Measurements from ENCODE around the gene PARD3B. TPM values are rescaled to one million over a fixed set of nuclear protein-coding genes. Genes with fewer than 3 reads are reported as not detected.

PARD3B gene
- total RNA-seq, 1 experiment from 2014 or later, result 3.9 TPM

GRCh38 chr2:205543937-205544702 is 998.8 kb downstream of the PARD3B start:
- Histone ChIP-seq H3K79me2 (ENCODE audit: low read length) (no peaks in the 10 kb centered on the region), H2AFZ (ENCODE audit: low read length) (no peak overlapping the region), H3K4me2 (ENCODE audit: low read length) (no peak overlapping the region), H3K27me3 (ENCODE audit: low read length) (no peaks in the 10 kb centered on the region), H3K9me2 (replicated peaks; ENCODE audit: low read length) (no peaks in the 10 kb centered on the region), H3K4me3 (ENCODE audit: low read length) (no peak overlapping the region), H3K36me3 (ENCODE audit: low read depth, low read length) (no peaks in the 10 kb centered on the region), H3K9me3 (ENCODE audit: low read length) (no peaks in the 10 kb centered on the region), H3K9ac (ENCODE audit: low read length) (no peak overlapping the region), H4K20me1 (ENCODE audit: low read length) (no peaks in the 10 kb centered on the region), H3K27ac (ENCODE audit: low read length) (no peak overlapping the region), H3F3A (ENCODE audit: low read length, unreplicated experiment) (no peaks in the 10 kb centered on the region), H3K4me1 (ENCODE audit: insufficient read depth, low read length) (no peaks in the 10 kb centered on the region)
- ATAC-seq (no peak), DNase-seq (no peak)
- intact Hi-C loops (cut with micrococcal nuclease), result no loop called here
- CTCF ChIA-PET, result no interaction called here
- no TSS peak for BruUV-seq (replicated peaks)
- no peak for TF ChIP-seq EZH2 (IDR thresholded peaks at IDR 0.05; ENCODE audit: low read length, unreplicated experiment)
- no peak for TF ChIP-seq EZH2phosphoT487 (IDR thresholded peaks at IDR 0.05; ENCODE audit: borderline replicate concordance, low read length)
- no peak for TF ChIP-seq CTCF (conservative IDR thresholded peaks at IDR 0.05; ENCODE audit: low read depth, low read length)
- POLR2A ChIA-PET (ENCODE audit: unreplicated experiment), result no interaction called here

- no peak overlapping the region for H3K4me2 ChIP-seq (ENCODE audit: low read length)
- BruUV-seq (replicated peaks), result no TSS peak
- ChIA-PET POLR2A (ENCODE audit: unreplicated experiment) (no interaction called here), CTCF (no interaction called here)
- H3K9ac ChIP-seq (ENCODE audit: low read length), result no peak overlapping the region
- H3K4me1 ChIP-seq (ENCODE audit: insufficient read depth, low read length), result no peaks in the 10 kb centered on the region
- no peaks in the 10 kb centered on the region for H3K9me2 ChIP-seq (replicated peaks; ENCODE audit: low read length)
- no peaks in the 10 kb centered on the region for H4K20me1 ChIP-seq (ENCODE audit: low read length)
- no peaks in the 10 kb centered on the region for H3K36me3 ChIP-seq (ENCODE audit: low read depth, low read length)
- H3K9me3 ChIP-seq (ENCODE audit: low read length), result no peaks in the 10 kb centered on the region
- no peak for TF ChIP-seq EZH2phosphoT487 (IDR thresholded peaks at IDR 0.05; ENCODE audit: borderline replicate concordance, low read length)
- no peak overlapping the region for H2AFZ ChIP-seq (ENCODE audit: low read length)
- no peak overlapping the region for H3K4me3 ChIP-seq (ENCODE audit: low read length)
- H3F3A ChIP-seq (ENCODE audit: low read length, unreplicated experiment), result no peaks in the 10 kb centered on the region
- H3K27me3 ChIP-seq (ENCODE audit: low read length), result no peaks in the 10 kb centered on the region
- H3K27ac ChIP-seq (ENCODE audit: low read length), result no peak overlapping the region
- DNase-seq (no peak), ATAC-seq (no peak)
- H3K79me2 ChIP-seq (ENCODE audit: low read length), result no peaks in the 10 kb centered on the region
- intact Hi-C loops (cut with micrococcal nuclease), result no loop called here
Measured at GRCh38 chr2:205545971-205546816, 1000.9 kb downstream of the PARD3B start.

GRCh38 chr2:205555566-205556230 is 1010.4 kb downstream of the PARD3B start:
- Histone ChIP-seq H3K9me2 (replicated peaks; ENCODE audit: low read length) (no peaks in the 10 kb centered on the region), H3F3A (ENCODE audit: low read length, unreplicated experiment) (no peaks in the 10 kb centered on the region), H2AFZ (ENCODE audit: low read length) (no peak overlapping the region), H4K20me1 (ENCODE audit: low read length) (no peaks in the 10 kb centered on the region), H3K79me2 (ENCODE audit: low read length) (no peaks in the 10 kb centered on the region), H3K9me3 (ENCODE audit: low read length) (no peaks in the 10 kb centered on the region), H3K36me3 (ENCODE audit: low read depth, low read length) (no peaks in the 10 kb centered on the region), H3K27ac (ENCODE audit: low read length) (no peak overlapping the region), H3K4me2 (ENCODE audit: low read length) (no peak overlapping the region), H3K9ac (ENCODE audit: low read length) (no peak overlapping the region), H3K4me3 (ENCODE audit: low read length) (no peak overlapping the region), H3K4me1 (ENCODE audit: insufficient read depth, low read length) (no peaks in the 10 kb centered on the region), H3K27me3 (ENCODE audit: low read length) (no peaks in the 10 kb centered on the region)
- ATAC-seq (no peak), DNase-seq (no peak)
- intact Hi-C loops (cut with micrococcal nuclease), result no loop called here
- ChIA-PET POLR2A (ENCODE audit: unreplicated experiment) (no interaction called here), CTCF (no interaction called here)
- TF ChIP-seq CTCF (conservative IDR thresholded peaks at IDR 0.05; ENCODE audit: low read depth, low read length) (no peak), EZH2 (IDR thresholded peaks at IDR 0.05; ENCODE audit: low read length, unreplicated experiment) (no peak), EZH2phosphoT487 (IDR thresholded peaks at IDR 0.05; ENCODE audit: borderline replicate concordance, low read length) (no peak)
- BruUV-seq (replicated peaks), result no TSS peak

Data from PC-3 (cell line).